Liver (tissue), 9 donors: ENCODE results near the gene CRACR2B. TPM values are rescaled to one million over a fixed set of nuclear protein-coding genes. Genes with fewer than 3 reads are reported as not detected.

Experiments
- DNase-seq: peaks from one replicate; pipeline ENCODE4 v3.0.0-alpha.2; 2017; ENCODE audit warnings: low spot score
- H3K27ac ChIP-seq, 2 donors: one replicate each; pipeline ENCODE4 v1.7.0; 2013; ENCODE audit warnings: inconsistent platforms in 2 of 2, low read length in 2 of 2, control low read depth in 1 of 2, low read depth in 1 of 2, mild to moderate bottlenecking in 1 of 2
- H3K27me3 ChIP-seq, 4 donors: one replicate each; pipeline versions ENCODE4 v1.6.1 to v1.7.0; 2013; ENCODE audit warnings: low read length in 3 of 4, inconsistent platforms in 1 of 4, mild to moderate bottlenecking in 1 of 4, moderate library complexity in 1 of 4; ENCODE audit not compliant: control insufficient read depth in 4 of 4, insufficient read depth in 4 of 4
- H3K36me3 ChIP-seq, 4 donors: one replicate each; pipeline versions ENCODE4 v1.6.1 to v1.7.0; 2013; ENCODE audit warnings: low read length in 3 of 4, mild to moderate bottlenecking in 3 of 4, low read depth in 1 of 4, moderate library complexity in 1 of 4; ENCODE audit not compliant: control insufficient read depth in 4 of 4, insufficient read depth in 3 of 4
- H3K4me1 ChIP-seq, 4 donors: one replicate each; pipeline versions ENCODE4 v1.6.1 to v1.7.0; 2013; ENCODE audit warnings: low read length in 3 of 4, mild to moderate bottlenecking in 3 of 4, moderate library complexity in 1 of 4; ENCODE audit not compliant: control insufficient read depth in 4 of 4, insufficient read depth in 4 of 4
- H3K4me3 ChIP-seq, 3 donors: one replicate each; pipeline versions ENCODE4 v1.6.1 to v1.7.0; 2013; ENCODE audit warnings: low read length in 3 of 3, control low read depth in 1 of 3, low read depth in 1 of 3, mild to moderate bottlenecking in 1 of 3
- H3K9ac ChIP-seq, 2 donors: one replicate each; pipeline ENCODE4 v1.7.0; 2013; ENCODE audit warnings: low read length in 2 of 2, mild to moderate bottlenecking in 2 of 2, moderate library complexity in 2 of 2, control low read depth in 1 of 2, low read depth in 1 of 2
- H3K9me3 ChIP-seq, 4 donors: one replicate each; pipeline versions ENCODE4 v1.6.1 to v1.7.0; 2013; ENCODE audit warnings: low read length in 3 of 4; ENCODE audit not compliant: control insufficient read depth in 4 of 4
- CTCF ChIP-seq: fragments of 150-350 bp; IDR thresholded peaks from 2 replicates; pipeline ENCODE4 v1.5.1; 2017; ENCODE audit warnings: improper control_type of control experiment, low read depth, low read length; ENCODE audit not compliant: missing input control
- EGR1 ChIP-seq, 2 donors: IDR thresholded peaks; 2 replicates each; pipeline ENCODE4 v1.6.1; 2016 to 2018; ENCODE audit warnings: antibody characterized with exemption in 2 of 2, low read depth in 2 of 2
- FOXA1 ChIP-seq: IDR thresholded peaks from 2 replicates; pipeline ENCODE4 v1.6.1; 2016; ENCODE audit warnings: antibody characterized with exemption
- FOXA2 ChIP-seq: IDR thresholded peaks from 2 replicates; pipeline ENCODE4 v1.6.1; 2016; ENCODE audit warnings: antibody characterized with exemption
- GABPA ChIP-seq, 2 donors: IDR thresholded peaks in 1 of 2; conservative IDR thresholded peaks in 1 of 2; 2 replicates each; pipeline ENCODE4 v1.6.1; 2016; ENCODE audit warnings: antibody characterized with exemption in 2 of 2, mild to moderate bottlenecking in 1 of 2, moderate library complexity in 1 of 2
- HNF4A ChIP-seq, 2 donors: conservative IDR thresholded peaks; 2 replicates each; pipeline ENCODE4 v1.6.1; 2016; ENCODE audit warnings: antibody characterized with exemption in 2 of 2, mild to moderate bottlenecking in 2 of 2
- HNF4G ChIP-seq: IDR thresholded peaks from 2 replicates; pipeline ENCODE4 v1.6.1; 2016; ENCODE audit warnings: antibody characterized with exemption
- JUND ChIP-seq, 2 donors: IDR thresholded peaks; 2 replicates each; pipeline ENCODE4 v1.6.1; 2016; ENCODE audit warnings: antibody characterized with exemption in 2 of 2
- NR2F2 ChIP-seq: IDR thresholded peaks from 2 replicates; pipeline ENCODE4 v1.6.1; 2016; ENCODE audit warnings: antibody characterized with exemption
- RAD21 ChIP-seq, 2 donors: IDR thresholded peaks; 2 replicates each; pipeline ENCODE4 v1.6.1; 2016; ENCODE audit warnings: antibody characterized with exemption in 2 of 2, mild to moderate bottlenecking in 2 of 2
- RXRA ChIP-seq, 2 donors: IDR thresholded peaks; 2 replicates each; pipeline ENCODE4 v1.6.1; 2017 to 2018; ENCODE audit warnings: antibody characterized with exemption in 2 of 2, mild to moderate bottlenecking in 1 of 2
- SP1 ChIP-seq: IDR thresholded peaks from 2 replicates; pipeline ENCODE4 v1.6.1; 2018; ENCODE audit warnings: antibody characterized with exemption, mild to moderate bottlenecking
- TAF1 ChIP-seq: conservative IDR thresholded peaks from 2 replicates; pipeline ENCODE4 v1.6.1; 2016; ENCODE audit warnings: antibody characterized with exemption, mild to moderate bottlenecking
- YY1 ChIP-seq: IDR thresholded peaks from 2 replicates; pipeline ENCODE4 v1.6.1; 2016; ENCODE audit warnings: antibody characterized with exemption, mild to moderate bottlenecking
- ZBTB33 ChIP-seq: IDR thresholded peaks from 2 replicates; pipeline ENCODE4 v1.6.1; 2016; ENCODE audit warnings: antibody characterized with exemption
- WGBS: extraction: QIAGEN DNeasy Blood & Tissue Kit; methylation state at CpG from one replicate; pipeline ENCODE4 v1.1.7; 2013; 5-methylcytosine and 5-hydroxymethylcytosine counted together
- polyA plus RNA-seq, 2 donors: library from polyadenylated mRNA; stranded (reverse) in 1 of 2; unstranded in 1 of 2; fragments of 200-250 nt in 1 of 2; fragments of >200 nt in 1 of 2; fragmentation: Nextera tagmentation in 1 of 2; extraction: Ambion mirVana in 1 of 2; gene quantifications; one replicate each; pipeline versions ENCODE4 v1.2.1 to v1.2.3, GENCODE V29; 2013 to 2015
- total RNA-seq, 2 donors: library from RNA; depleted of rRNA; stranded (reverse); fragments of >200 nt; gene quantifications; one replicate each; pipeline ENCODE4 v1.2.3, GENCODE V29; 2014
- TF ChIP-seq, protein P1 (sequence below): IDR thresholded peaks from 2 replicates; pipeline ENCODE4 v1.6.1; 2016; ENCODE audit warnings: antibody characterized with exemption, mild to moderate bottlenecking
- TF ChIP-seq, protein P2 (sequence below): IDR thresholded peaks from 2 replicates; pipeline ENCODE4 v1.6.1; 2016; ENCODE audit warnings: antibody characterized with exemption
- donor health status: healthy.
- donor health status: healthy.
- donor health status: healthy.
- donor health status: healthy.
- donor health status: healthy.

The CRACR2B gene
- total and polyA plus RNA-seq, 4 donors, result 0.14 to 2.9 (median 2.2) TPM

DNA sequence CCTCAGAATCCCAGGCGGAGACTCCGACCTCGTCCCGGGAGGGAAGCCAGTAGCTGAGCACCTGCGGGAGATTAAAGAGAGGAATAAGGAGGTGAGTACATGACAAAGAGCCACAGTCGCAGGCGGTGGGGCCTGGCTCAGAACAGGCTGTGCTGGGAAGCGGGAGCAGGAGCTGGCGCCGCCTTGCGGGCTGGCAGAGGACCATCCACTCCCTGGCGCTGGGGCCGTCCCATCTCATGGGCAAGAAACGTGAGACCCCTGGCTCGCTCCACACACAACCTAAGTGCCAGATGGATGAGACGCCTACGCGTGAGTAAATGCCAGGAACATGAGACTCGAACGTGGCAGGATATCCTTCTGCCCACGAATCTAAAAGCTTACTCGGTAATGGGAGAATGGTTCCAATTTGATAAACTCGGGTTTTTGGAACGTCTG, 44.1 kb upstream of the CRACR2B start:
- Histone ChIP-seq H3K4me3 (no peak overlapping the region), H3K27ac (no peak overlapping the region), H3K9me3 (no peaks in the 10 kb centered on the region), H3K9ac (no peak overlapping the region), H3K27me3 (no peaks in the 10 kb centered on the region), H3K36me3 (peaks cover 0 to 6% (median 2%) of the 10 kb centered on the region in 4 donors), H3K4me1 (peaks cover 5 to 13% (median 8%) of the 10 kb centered on the region in 4 donors)
- WGBS, result 43% methylated on average over 24 of the region's 24 CpGs
- DNase-seq, result peak; percentile 52
- no peak for TF ChIP-seq FOXA1
- peak in 1 of 2 donors; percentile 63 for TF ChIP-seq RAD21 (IDR thresholded peaks at IDR 0.05)
- peak; percentile 30 for TF ChIP-seq CTCF

DNA sequence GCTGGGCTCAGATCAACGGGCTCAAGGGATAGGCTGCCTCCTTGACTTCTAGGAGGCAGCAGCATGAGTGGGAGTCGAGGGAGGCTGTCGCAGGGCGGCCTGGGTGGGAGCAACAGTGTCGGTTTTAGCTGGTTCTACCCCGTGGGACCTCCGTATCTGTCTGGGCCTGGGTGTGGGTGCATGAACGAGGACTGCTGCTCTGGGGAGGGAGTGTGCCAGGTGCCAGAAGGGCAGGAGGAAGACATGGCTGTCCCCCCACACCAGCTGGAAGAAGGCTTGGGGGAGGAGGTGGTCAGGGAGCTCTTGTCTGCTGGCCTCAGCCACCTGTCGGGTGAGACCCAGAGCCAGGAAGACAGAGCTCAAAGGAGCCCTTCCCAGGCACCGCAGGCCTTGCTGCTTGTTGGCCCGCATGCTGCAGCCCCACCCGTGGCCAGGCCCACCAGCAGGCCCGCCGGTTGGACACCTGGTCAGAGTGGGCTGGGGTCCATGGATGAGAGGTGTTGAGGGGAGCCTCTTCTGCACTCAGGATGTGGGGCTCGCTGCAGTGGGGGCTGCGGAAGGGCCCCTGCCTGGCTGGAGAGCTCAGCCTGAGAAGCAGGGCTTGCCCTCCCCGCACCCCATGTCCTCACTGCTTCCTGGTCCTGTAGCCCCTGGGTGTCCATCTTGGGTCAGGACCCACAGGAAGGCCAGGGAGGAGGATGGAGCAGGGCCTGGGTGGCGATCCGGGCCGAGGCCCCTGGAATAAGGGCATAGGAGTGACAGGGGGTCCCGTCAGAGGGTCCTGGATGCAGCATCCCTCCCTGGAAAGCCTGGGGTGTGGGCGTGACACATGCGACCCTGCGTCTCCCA, 41.3 kb upstream of the CRACR2B start:
- H3K9ac ChIP-seq, result no peak overlapping the region
- no peak for DNase-seq
- H3K4me1 ChIP-seq, result peaks cover 0 to 6% (median under 1%) of the 10 kb centered on the region in 4 donors
- H3K27ac ChIP-seq, result no peak overlapping the region
- no peaks in the 10 kb centered on the region for H3K9me3 ChIP-seq
- TF ChIP-seq JUND (IDR thresholded peaks at IDR 0.05) (no peak), NR2F2 (no peak), EGR1 (IDR thresholded peaks at IDR 0.05; ENCODE audit: low read depth in 2 of 2) (no peak), RAD21 (IDR thresholded peaks at IDR 0.05) (no peak), GABPA (IDR thresholded peaks at IDR 0.05 in 1 of 2, conservative IDR thresholded peaks at IDR 0.05 in 1 of 2) (no peak), HNF4G (no peak), ZBTB33 (no peak), YY1 (no peak), CTCF (no peak), TAF1 (no peak), FOXA2 (no peak), SP1 (no peak), RXRA (IDR thresholded peaks at IDR 0.05) (no peak), HNF4A (conservative IDR thresholded peaks at IDR 0.05) (no peak), FOXA1 (no peak)
- TF ChIP-seq, protein P1, sequence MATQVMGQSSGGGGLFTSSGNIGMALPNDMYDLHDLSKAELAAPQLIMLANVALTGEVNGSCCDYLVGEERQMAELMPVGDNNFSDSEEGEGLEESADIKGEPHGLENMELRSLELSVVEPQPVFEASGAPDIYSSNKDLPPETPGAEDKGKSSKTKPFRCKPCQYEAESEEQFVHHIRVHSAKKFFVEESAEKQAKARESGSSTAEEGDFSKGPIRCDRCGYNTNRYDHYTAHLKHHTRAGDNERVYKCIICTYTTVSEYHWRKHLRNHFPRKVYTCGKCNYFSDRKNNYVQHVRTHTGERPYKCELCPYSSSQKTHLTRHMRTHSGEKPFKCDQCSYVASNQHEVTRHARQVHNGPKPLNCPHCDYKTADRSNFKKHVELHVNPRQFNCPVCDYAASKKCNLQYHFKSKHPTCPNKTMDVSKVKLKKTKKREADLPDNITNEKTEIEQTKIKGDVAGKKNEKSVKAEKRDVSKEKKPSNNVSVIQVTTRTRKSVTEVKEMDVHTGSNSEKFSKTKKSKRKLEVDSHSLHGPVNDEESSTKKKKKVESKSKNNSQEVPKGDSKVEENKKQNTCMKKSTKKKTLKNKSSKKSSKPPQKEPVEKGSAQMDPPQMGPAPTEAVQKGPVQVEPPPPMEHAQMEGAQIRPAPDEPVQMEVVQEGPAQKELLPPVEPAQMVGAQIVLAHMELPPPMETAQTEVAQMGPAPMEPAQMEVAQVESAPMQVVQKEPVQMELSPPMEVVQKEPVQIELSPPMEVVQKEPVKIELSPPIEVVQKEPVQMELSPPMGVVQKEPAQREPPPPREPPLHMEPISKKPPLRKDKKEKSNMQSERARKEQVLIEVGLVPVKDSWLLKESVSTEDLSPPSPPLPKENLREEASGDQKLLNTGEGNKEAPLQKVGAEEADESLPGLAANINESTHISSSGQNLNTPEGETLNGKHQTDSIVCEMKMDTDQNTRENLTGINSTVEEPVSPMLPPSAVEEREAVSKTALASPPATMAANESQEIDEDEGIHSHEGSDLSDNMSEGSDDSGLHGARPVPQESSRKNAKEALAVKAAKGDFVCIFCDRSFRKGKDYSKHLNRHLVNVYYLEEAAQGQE, result no peak
- TF ChIP-seq, protein P2, sequence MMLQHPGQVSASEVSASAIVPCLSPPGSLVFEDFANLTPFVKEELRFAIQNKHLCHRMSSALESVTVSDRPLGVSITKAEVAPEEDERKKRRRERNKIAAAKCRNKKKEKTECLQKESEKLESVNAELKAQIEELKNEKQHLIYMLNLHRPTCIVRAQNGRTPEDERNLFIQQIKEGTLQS, result no peak
- H3K36me3 ChIP-seq, result peaks cover 0 to 6% (median 2%) of the 10 kb centered on the region in 4 donors
- no peaks in the 10 kb centered on the region for H3K27me3 ChIP-seq
- 87% methylated on average over 24 of the region's 24 CpGs for WGBS
- H3K4me3 ChIP-seq, result no peak overlapping the region
